Tibial nerve (tissue), 4 donors: Measurements from ENCODE around the gene TBX15.

Experiments
- EP300 ChIP-seq, 2 donors: sonication (generic); formaldehyde crosslinking; IDR thresholded peaks; one replicate each; pipeline ENCODE4 v1.6.1; 2017; ENCODE audit warnings: antibody characterized with exemption in 2 of 2, mild to moderate bottlenecking in 1 of 2
- POLR2A ChIP-seq, 2 donors: fragments of 450-650 bp; IDR thresholded peaks; one replicate each; pipeline ENCODE4 v1.6.1; 2017; ENCODE audit warnings: antibody characterized with exemption in 2 of 2, mild to moderate bottlenecking in 2 of 2, moderate library complexity in 2 of 2
- TF ChIP-seq, protein P1 (sequence below), 5 experiments: fragments of 200-600 bp in 3 of 5; fragments of 450-650 bp in 2 of 5; sonication (generic) in 3 of 5; IDR thresholded peaks; one replicate each; pipeline ENCODE4 v1.5.1; 2016 to 2019; ENCODE audit warnings: antibody characterized with exemption in 5 of 5, mild to moderate bottlenecking in 3 of 5, moderate library complexity in 2 of 5

DNA sequence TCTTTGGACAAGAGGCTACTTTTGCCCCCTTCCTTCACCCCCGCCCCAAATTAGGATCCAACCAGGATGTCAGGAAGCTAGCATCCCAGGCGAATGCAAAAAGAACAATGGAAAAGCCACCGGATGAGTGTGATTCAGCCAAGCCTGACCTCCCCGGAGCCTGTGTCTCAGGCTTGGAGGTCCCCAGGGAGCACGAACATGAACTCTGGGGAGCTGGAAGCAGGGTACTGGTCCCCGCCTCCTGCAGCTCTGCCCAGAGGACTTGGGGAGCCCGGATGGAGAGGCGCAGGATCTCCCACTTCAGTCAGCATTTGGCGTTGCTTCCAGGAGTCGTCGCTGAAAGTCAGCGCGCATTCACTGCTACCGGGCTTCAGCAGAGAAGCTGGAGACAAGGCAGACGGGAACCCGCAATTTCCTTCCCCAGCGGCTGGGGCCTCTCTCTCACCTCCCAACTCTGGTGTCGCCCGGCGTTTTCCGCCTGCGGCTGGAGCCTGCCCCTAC, 1.8 kb upstream of the TBX15 start:
- TF ChIP-seq, protein P1, sequence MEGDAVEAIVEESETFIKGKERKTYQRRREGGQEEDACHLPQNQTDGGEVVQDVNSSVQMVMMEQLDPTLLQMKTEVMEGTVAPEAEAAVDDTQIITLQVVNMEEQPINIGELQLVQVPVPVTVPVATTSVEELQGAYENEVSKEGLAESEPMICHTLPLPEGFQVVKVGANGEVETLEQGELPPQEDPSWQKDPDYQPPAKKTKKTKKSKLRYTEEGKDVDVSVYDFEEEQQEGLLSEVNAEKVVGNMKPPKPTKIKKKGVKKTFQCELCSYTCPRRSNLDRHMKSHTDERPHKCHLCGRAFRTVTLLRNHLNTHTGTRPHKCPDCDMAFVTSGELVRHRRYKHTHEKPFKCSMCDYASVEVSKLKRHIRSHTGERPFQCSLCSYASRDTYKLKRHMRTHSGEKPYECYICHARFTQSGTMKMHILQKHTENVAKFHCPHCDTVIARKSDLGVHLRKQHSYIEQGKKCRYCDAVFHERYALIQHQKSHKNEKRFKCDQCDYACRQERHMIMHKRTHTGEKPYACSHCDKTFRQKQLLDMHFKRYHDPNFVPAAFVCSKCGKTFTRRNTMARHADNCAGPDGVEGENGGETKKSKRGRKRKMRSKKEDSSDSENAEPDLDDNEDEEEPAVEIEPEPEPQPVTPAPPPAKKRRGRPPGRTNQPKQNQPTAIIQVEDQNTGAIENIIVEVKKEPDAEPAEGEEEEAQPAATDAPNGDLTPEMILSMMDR (IDR thresholded peaks at IDR 0.05) = no peak
- TF ChIP-seq POLR2A (IDR thresholded peaks at IDR 0.05) = no peak
- TF ChIP-seq EP300 (IDR thresholded peaks at IDR 0.05) = no peak
